Measurements from ENCODE around the gene ADAMTS17.

The ADAMTS17 gene

DNA sequence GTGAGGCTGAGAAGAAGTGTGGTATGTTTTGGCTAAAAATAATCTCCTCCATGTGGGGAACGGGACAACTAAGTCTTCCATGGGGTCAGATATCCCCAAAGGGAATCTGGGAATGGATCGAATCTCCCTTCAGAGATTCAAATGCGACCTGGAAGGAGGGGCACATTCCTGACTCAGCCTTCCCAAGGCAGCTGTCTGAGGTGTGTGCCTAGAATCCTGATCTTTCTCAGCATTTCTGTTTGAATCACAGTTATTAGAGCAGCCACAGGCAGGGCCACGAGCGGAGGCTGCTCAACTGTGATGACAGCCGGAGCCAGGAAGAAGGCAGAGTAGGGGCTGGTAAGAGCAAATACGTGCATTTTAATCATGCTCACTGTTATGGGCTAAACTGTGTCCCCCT is 135.1 kb downstream of the ADAMTS17 start:
- Histone ChIP-seq H3K27me3 (ENCODE audit: control insufficient read depth, insufficient read depth, low read length) (no peaks in the 10 kb centered on the region), H3K4me1 (ENCODE audit: control insufficient read depth, insufficient read depth, low read length) (peaks cover 2% of the 10 kb centered on the region), H3K9ac (ENCODE audit: low read depth, low read length) (no peak overlapping the region), H3K36me3 (ENCODE audit: control insufficient read depth, insufficient read depth, low read length) (no peaks in the 10 kb centered on the region), H3K4me3 (ENCODE audit: low read depth, low read length) (no peak overlapping the region), H3K9me3 (ENCODE audit: control insufficient read depth, insufficient read depth, low read length) (no peaks in the 10 kb centered on the region)

DNA sequence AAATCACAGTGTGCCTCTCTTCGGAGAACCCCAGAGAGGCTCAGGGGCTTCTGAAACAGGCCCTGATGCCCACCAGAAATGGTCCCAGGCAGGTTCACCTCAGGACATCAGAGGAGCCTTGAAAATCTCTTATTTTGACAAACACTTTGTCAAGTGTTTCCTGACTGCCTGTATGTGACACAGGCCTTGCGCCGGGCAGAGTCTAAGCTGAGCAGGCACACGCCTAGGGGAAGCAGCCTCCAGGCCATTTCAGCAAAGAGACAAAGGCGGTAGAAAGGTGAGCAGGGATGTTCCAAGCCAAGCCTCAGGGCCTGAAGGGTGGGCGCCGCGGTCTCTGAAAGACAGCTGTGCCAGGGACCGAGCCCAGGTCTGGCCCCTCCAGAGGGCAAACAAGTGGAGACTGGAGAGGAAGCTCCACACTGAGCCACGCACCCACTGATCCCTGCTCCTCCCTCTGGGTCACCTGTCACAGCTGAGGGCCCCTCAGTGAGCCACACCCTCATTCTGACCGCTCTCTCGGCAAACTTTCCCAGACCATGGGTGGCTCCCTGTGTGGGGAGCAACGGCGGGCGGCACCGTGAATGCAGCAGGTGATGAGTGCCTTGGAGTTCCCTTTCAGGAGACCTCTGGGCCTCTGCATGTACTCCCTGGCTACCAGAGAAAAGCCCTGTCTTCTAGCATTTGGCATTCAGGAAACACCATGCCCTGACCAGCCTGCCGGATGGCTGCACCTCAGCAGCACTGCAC is 136.1 kb downstream of the ADAMTS17 start:
- no peak overlapping the region for H3K4me3 ChIP-seq (ENCODE audit: low read depth, low read length)
- H3K9ac ChIP-seq (ENCODE audit: low read depth, low read length): no peak overlapping the region
- no peaks in the 10 kb centered on the region for H3K27me3 ChIP-seq (ENCODE audit: control insufficient read depth, insufficient read depth, low read length)
- peaks cover 2% of the 10 kb centered on the region for H3K4me1 ChIP-seq (ENCODE audit: control insufficient read depth, insufficient read depth, low read length)
- H3K36me3 ChIP-seq (ENCODE audit: control insufficient read depth, insufficient read depth, low read length): no peaks in the 10 kb centered on the region
- H3K9me3 ChIP-seq (ENCODE audit: control insufficient read depth, insufficient read depth, low read length): no peaks in the 10 kb centered on the region

DNA sequence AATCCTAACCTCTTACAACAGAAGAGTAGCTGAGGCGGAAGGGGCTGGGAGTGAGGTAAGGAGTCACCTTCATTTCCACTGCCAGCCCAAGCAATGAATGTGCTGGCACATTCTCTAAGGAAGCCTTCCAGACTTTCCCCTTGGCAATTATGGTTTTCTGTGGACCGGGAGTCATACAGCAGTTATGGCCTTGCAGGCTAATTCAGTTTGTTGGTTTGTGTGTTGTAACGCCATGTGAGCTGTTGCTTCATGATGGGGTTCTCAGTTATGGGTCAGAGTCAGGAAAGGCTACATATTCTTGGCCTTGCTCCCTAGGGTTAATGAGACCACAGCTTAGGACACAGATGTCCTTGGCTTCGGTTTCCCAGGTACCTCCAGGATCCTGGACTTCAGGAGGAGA is 137.0 kb downstream of the ADAMTS17 start:
- Histone ChIP-seq H3K4me1 (ENCODE audit: control insufficient read depth, insufficient read depth, low read length) (peaks cover 2% of the 10 kb centered on the region), H3K9ac (ENCODE audit: low read depth, low read length) (no peak overlapping the region), H3K36me3 (ENCODE audit: control insufficient read depth, insufficient read depth, low read length) (no peaks in the 10 kb centered on the region), H3K27me3 (ENCODE audit: control insufficient read depth, insufficient read depth, low read length) (no peaks in the 10 kb centered on the region), H3K4me3 (ENCODE audit: low read depth, low read length) (no peak overlapping the region), H3K9me3 (ENCODE audit: control insufficient read depth, insufficient read depth, low read length) (no peaks in the 10 kb centered on the region)

DNA sequence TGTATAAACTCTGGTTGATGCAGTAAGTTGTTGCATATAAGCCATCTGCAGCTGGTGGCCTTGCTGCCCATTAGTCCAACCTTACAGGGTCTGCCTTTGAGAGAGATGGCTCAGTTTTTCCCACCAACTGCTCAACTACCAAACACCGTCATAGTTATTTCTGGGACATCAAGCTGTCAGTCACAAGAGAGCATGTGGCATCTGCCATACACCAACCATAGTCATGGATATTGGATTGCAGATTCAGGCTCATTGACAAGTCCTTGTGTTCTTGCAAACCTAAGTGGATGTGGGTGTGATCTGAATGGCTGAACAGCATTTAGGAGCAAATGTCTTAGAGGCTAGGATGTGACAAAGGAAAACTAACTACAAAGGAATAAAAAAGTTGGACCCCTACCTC is 137.6 kb downstream of the ADAMTS17 start:
- Histone ChIP-seq H3K9ac (ENCODE audit: low read depth, low read length) (no peak overlapping the region), H3K4me3 (ENCODE audit: low read depth, low read length) (no peak overlapping the region), H3K36me3 (ENCODE audit: control insufficient read depth, insufficient read depth, low read length) (no peaks in the 10 kb centered on the region), H3K4me1 (ENCODE audit: control insufficient read depth, insufficient read depth, low read length) (peaks cover 2% of the 10 kb centered on the region), H3K9me3 (ENCODE audit: control insufficient read depth, insufficient read depth, low read length) (no peaks in the 10 kb centered on the region), H3K27me3 (ENCODE audit: control insufficient read depth, insufficient read depth, low read length) (no peaks in the 10 kb centered on the region)

GRCh38 chr15:100202309-100202960 is 139.3 kb downstream of the ADAMTS17 start:
- Histone ChIP-seq H3K27me3 (ENCODE audit: control insufficient read depth, insufficient read depth, low read length) (no peaks in the 10 kb centered on the region), H3K9me3 (ENCODE audit: control insufficient read depth, insufficient read depth, low read length) (no peaks in the 10 kb centered on the region), H3K4me3 (ENCODE audit: low read depth, low read length) (no peak overlapping the region), H3K4me1 (ENCODE audit: control insufficient read depth, insufficient read depth, low read length) (peaks cover 2% of the 10 kb centered on the region), H3K9ac (ENCODE audit: low read depth, low read length) (no peak overlapping the region), H3K36me3 (ENCODE audit: control insufficient read depth, insufficient read depth, low read length) (no peaks in the 10 kb centered on the region)

DNA sequence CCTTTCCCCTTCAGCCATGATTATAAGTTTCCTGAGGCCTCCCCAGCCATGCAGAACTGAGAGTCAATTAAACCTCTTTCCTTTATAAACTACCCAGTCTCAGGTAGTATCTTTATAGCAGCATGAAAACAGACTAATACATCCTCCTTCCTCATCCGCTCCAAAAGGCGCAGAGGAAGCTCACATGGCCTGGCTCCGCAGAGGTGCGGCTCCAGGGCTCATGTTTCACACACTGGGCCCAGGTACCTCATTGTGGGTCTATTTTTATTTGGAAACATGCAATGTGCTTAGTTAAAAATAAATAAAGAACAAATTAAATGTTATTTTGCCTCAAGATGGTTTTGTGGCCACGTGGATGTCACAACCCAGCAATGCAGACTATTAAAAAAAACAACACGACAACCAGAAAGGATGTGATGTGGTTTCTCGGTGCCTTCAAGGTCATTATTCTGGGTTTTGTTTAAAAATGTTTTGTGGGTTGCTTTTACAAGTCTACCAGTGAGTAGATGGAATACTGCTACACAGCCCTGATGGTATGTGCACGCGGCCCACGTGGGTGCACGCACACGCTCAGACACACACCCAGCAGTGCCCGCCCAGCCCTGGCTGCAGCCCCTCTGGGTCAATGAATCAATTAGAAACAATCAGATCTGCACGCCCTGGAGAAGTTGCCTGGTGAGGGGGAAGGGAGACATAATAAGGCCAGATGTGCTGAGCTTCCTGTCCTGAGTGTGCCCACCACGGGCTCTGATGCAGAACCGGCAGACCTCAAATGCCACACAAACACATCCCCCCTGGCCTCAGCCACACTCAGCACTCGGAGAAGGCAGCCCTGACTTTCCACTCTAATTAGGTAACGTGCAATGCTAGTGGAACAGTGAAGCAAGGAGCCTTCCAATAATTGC is 140.1 kb downstream of the ADAMTS17 start:
- Histone ChIP-seq H3K36me3 (ENCODE audit: control insufficient read depth, insufficient read depth, low read length) (no peaks in the 10 kb centered on the region), H3K27me3 (ENCODE audit: control insufficient read depth, insufficient read depth, low read length) (no peaks in the 10 kb centered on the region), H3K9ac (ENCODE audit: low read depth, low read length) (no peak overlapping the region), H3K4me1 (ENCODE audit: control insufficient read depth, insufficient read depth, low read length) (peaks cover 2% of the 10 kb centered on the region), H3K4me3 (ENCODE audit: low read depth, low read length) (no peak overlapping the region), H3K9me3 (ENCODE audit: control insufficient read depth, insufficient read depth, low read length) (no peaks in the 10 kb centered on the region)

DNA sequence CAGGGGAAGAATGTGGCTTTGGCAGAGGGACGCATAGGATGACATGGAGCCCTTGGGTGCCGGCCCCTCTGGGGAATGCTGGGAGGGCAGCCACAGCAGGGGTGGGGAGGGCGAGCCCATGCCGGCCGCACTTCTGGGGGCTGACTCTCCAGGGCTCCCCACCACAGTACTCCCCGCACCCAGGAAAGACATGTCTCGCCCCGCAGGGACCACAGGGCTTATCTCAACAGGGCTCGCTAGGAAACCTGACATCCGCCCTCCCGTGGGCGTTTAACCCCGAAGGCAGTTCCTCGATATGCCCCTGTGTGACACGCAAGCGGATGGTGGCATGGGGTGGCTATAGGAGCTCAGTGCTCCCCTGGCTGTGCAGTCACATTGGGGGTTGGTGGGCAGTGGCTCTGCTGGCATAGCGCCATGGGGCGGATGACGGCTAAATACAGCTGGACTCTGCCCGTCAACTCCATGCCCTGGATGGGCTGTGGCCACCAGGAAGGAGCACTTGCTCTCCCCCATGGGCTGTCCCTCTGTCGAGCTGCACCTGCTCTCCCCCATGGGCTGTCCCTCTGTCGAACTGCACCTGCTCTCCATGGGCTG is 141.4 kb downstream of the ADAMTS17 start:
- no peaks in the 10 kb centered on the region for H3K4me1 ChIP-seq (ENCODE audit: control insufficient read depth, insufficient read depth, low read length)
- H3K36me3 ChIP-seq (ENCODE audit: control insufficient read depth, insufficient read depth, low read length): no peaks in the 10 kb centered on the region
- H3K9ac ChIP-seq (ENCODE audit: low read depth, low read length): no peak overlapping the region
- no peak overlapping the region for H3K4me3 ChIP-seq (ENCODE audit: low read depth, low read length)
- H3K27me3 ChIP-seq (ENCODE audit: control insufficient read depth, insufficient read depth, low read length): no peaks in the 10 kb centered on the region
- no peaks in the 10 kb centered on the region for H3K9me3 ChIP-seq (ENCODE audit: control insufficient read depth, insufficient read depth, low read length)

DNA sequence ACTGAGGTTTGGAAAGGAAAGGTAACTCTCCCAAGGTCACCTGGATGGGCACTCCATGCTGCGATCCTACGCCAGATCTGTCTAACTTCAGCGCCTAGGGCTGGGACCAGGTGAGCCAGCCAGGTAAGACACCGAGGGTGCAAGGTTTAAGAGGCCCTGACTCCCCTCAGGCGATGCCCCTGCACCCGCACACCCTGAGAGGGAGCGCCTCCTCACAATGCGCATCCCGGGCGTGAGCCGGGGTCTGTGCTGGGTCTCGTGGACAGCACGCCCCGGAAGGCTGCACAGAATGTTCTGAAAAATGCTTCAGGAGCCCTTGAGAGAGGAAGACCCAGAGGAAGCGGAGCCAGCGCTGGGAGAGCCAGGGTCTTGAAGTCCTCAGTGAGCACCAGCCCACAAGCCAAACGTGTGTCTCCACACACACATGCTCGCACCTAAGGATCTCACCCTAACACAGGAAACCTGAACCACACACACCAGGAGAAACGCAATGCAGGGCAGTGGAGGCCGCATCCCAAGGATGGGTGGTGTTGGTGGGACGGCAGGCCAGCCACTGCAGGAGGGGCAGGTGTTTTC is 142.0 kb downstream of the ADAMTS17 start:
- Histone ChIP-seq H3K4me1 (ENCODE audit: control insufficient read depth, insufficient read depth, low read length) (no peaks in the 10 kb centered on the region), H3K4me3 (ENCODE audit: low read depth, low read length) (no peak overlapping the region), H3K9me3 (ENCODE audit: control insufficient read depth, insufficient read depth, low read length) (no peaks in the 10 kb centered on the region), H3K9ac (ENCODE audit: low read depth, low read length) (no peak overlapping the region), H3K27me3 (ENCODE audit: control insufficient read depth, insufficient read depth, low read length) (no peaks in the 10 kb centered on the region), H3K36me3 (ENCODE audit: control insufficient read depth, insufficient read depth, low read length) (no peaks in the 10 kb centered on the region)

- H3K9ac ChIP-seq (ENCODE audit: low read depth, low read length): no peak overlapping the region
- no peaks in the 10 kb centered on the region for H3K36me3 ChIP-seq (ENCODE audit: control insufficient read depth, insufficient read depth, low read length)
- H3K4me1 ChIP-seq (ENCODE audit: control insufficient read depth, insufficient read depth, low read length): no peaks in the 10 kb centered on the region
- H3K9me3 ChIP-seq (ENCODE audit: control insufficient read depth, insufficient read depth, low read length): no peaks in the 10 kb centered on the region
- no peaks in the 10 kb centered on the region for H3K27me3 ChIP-seq (ENCODE audit: control insufficient read depth, insufficient read depth, low read length)
- no peak overlapping the region for H3K4me3 ChIP-seq (ENCODE audit: low read depth, low read length)
Observed at GRCh38 chr15:100198442-100198841, 143.3 kb downstream of the ADAMTS17 start.

GRCh38 chr15:100196326-100197058 is 145.3 kb downstream of the ADAMTS17 start:
- Histone ChIP-seq H3K9me3 (ENCODE audit: control insufficient read depth, insufficient read depth, low read length) (no peaks in the 10 kb centered on the region), H3K27me3 (ENCODE audit: control insufficient read depth, insufficient read depth, low read length) (no peaks in the 10 kb centered on the region), H3K36me3 (ENCODE audit: control insufficient read depth, insufficient read depth, low read length) (no peaks in the 10 kb centered on the region), H3K4me1 (ENCODE audit: control insufficient read depth, insufficient read depth, low read length) (no peaks in the 10 kb centered on the region), H3K4me3 (ENCODE audit: low read depth, low read length) (no peak overlapping the region), H3K9ac (ENCODE audit: low read depth, low read length) (no peak overlapping the region)

DNA sequence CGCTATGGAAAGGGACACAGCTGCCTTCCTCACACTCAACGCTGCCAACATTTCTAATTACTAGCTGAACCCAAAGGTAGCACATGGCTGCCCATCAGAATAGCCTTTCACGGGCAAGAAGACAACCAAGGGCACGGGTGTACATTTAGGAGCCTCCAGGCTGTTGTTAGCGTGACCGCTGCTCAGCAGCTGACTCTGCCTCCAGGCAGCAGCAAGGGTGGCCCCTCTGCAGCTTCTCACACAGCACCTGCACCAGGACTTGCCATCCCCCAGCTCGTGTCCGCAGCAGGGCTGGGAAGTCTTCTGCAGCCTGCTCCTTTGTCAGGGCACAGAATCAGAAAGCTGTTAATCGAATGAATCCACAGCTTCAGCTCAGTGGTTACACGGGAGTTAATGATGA is 146.8 kb downstream of the ADAMTS17 start:
- Histone ChIP-seq H3K4me1 (ENCODE audit: control insufficient read depth, insufficient read depth, low read length) (no peaks in the 10 kb centered on the region), H3K27me3 (ENCODE audit: control insufficient read depth, insufficient read depth, low read length) (no peaks in the 10 kb centered on the region), H3K36me3 (ENCODE audit: control insufficient read depth, insufficient read depth, low read length) (no peaks in the 10 kb centered on the region), H3K4me3 (ENCODE audit: low read depth, low read length) (no peak overlapping the region), H3K9me3 (ENCODE audit: control insufficient read depth, insufficient read depth, low read length) (no peaks in the 10 kb centered on the region), H3K9ac (ENCODE audit: low read depth, low read length) (no peak overlapping the region)
